HG02798 (cell line): ENCODE data around the gene FXN.
"Not testable (repeated sequence)": the region's sequence is repeated elsewhere in the genome, so short reads cannot be mapped to it uniquely, and the experiment has no call there.

ENCODE experiments used
- ATAC-seq: cut with Tn5 transposase; IDR thresholded peaks from one replicate; pipeline ENCODE4 v1.9.1; 2021; ENCODE audit warnings: mild to moderate bottlenecking; ENCODE audit not compliant: unreplicated experiment, poor library complexity

The FXN gene

GRCh38 chr9:69035438-69036308, at the start of gene FXN:
Gene FXN (plus strand): TSS chr9:69035752. CDS start chr9:69035783, 31 bp downstream.
- ATAC-seq, result peak; percentile 95

GRCh38 chr9:68986949-68987348, 48.6 kb upstream of the FXN start:
- not testable (repeated sequence) for ATAC-seq

- ATAC-seq, result no peak
These were observed 44.1 kb upstream of the FXN start for GRCh38 chr9:68991457-68991856.

- ATAC-seq, result no peak
These were observed 39.8 kb upstream of the FXN start for GRCh38 chr9:68995776-68996175.

GRCh38 chr9:68996462-68996861, 39.1 kb upstream of the FXN start:
- ATAC-seq, result no peak

GRCh38 chr9:68997666-68998065, 37.9 kb upstream of the FXN start:
- no peak for ATAC-seq

- no peak for ATAC-seq
These were observed 37.2 kb upstream of the FXN start for GRCh38 chr9:68998385-68998784.

GRCh38 chr9:68998812-68999211, 36.7 kb upstream of the FXN start:
- no peak for ATAC-seq

GRCh38 chr9:68999393-69000105, 36.0 kb upstream of the FXN start:
- peak; percentile 89 for ATAC-seq

GRCh38 chr9:69001921-69002320, 33.6 kb upstream of the FXN start:
- no peak for ATAC-seq

- ATAC-seq, result no peak
These were observed 32.5 kb upstream of the FXN start for GRCh38 chr9:69003051-69003450.

- ATAC-seq, result no peak
These were observed 30.7 kb upstream of the FXN start for GRCh38 chr9:69004836-69005235.

- no peak for ATAC-seq
These were observed 25.8 kb upstream of the FXN start for GRCh38 chr9:69009708-69010107.

- no peak for ATAC-seq
These were observed 22.7 kb upstream of the FXN start for GRCh38 chr9:69012696-69013381.

- ATAC-seq, result no peak
These were observed 22.2 kb upstream of the FXN start for GRCh38 chr9:69013382-69013727.

- ATAC-seq, result no peak
These were observed 21.5 kb upstream of the FXN start, which contains the start of gene PRKACG for GRCh38 chr9:69014013-69014412. Gene PRKACG (minus strand): TSS chr9:69014113. CDS start chr9:69014092, 21 bp downstream.

- no peak for ATAC-seq
These were observed 19.1 kb upstream of the FXN start for GRCh38 chr9:69016191-69017096.

GRCh38 chr9:69018737-69019136, 16.8 kb upstream of the FXN start:
- no peak for ATAC-seq

GRCh38 chr9:69019808-69020207, 15.7 kb upstream of the FXN start:
- no peak for ATAC-seq
